Calu3 (cell line): Measurements from ENCODE around the gene PLD3. TPM values are rescaled to one million over a fixed set of nuclear protein-coding genes. Genes with fewer than 3 reads are reported as not detected.

Experiments
- BruUV-seq: library from RNA; stranded (reverse); fragments of 400-500 nt; replicated peaks from 2 replicates; lab custom pipeline; 2021; lab: Mats Ljungman, UMichigan
- CTCF ChIA-PET: fragments of 300-600 bp; sonication (Branson Sonifier 250); formaldehyde crosslinking; loops from one replicate; lab custom pipeline; 2022; ENCODE audit warnings: antibody characterized with exemption; lab: Charles Lee
- DNase-seq: peaks from one replicate; pipeline ENCODE4 v3.0.0; 2022
- H3K27ac Mint-ChIP-seq: one replicate; pipeline ENCODE4 v1.8.0; 2022; ENCODE audit warnings: mixed read lengths; ENCODE audit not compliant: unreplicated experiment
- H3K27me3 Mint-ChIP-seq: one replicate; pipeline ENCODE4 v1.8.0; 2022; ENCODE audit warnings: mixed read lengths; ENCODE audit not compliant: unreplicated experiment
- H3K36me3 Mint-ChIP-seq: one replicate; pipeline ENCODE4 v1.8.0; 2022; ENCODE audit warnings: mild to moderate bottlenecking, moderate library complexity, mixed read lengths; ENCODE audit not compliant: insufficient read depth, unreplicated experiment
- H3K4me1 Mint-ChIP-seq: one replicate; pipeline ENCODE4 v1.8.0; 2022; ENCODE audit warnings: mild to moderate bottlenecking, low read depth, mixed read lengths; ENCODE audit not compliant: unreplicated experiment
- H3K4me3 Mint-ChIP-seq: one replicate; pipeline ENCODE4 v1.8.0; 2022; ENCODE audit warnings: mild to moderate bottlenecking, low read depth, moderate library complexity, mixed read lengths; ENCODE audit not compliant: unreplicated experiment
- H3K9me3 Mint-ChIP-seq: one replicate; pipeline ENCODE4 v1.8.0; 2022; ENCODE audit warnings: low read depth, mixed read lengths; ENCODE audit not compliant: unreplicated experiment
- intact Hi-C: fragments of 100-400 bp; cut with micrococcal nuclease; formaldehyde crosslinking; loops from one replicate; pipeline ENCODE4 v1.10.0; 2022; ENCODE audit not compliant: unreplicated experiment
- total RNA-seq: library from RNA; stranded (reverse); gene quantifications from 2 replicates; pipeline ENCODE4 v1.2.3, GENCODE V29; 2022
- TF ChIP-seq, protein P1 (sequence below): fragments of 200-600 bp; IDR thresholded peaks from one replicate; pipeline ENCODE4 v1.8.0; 2022; ENCODE audit warnings: antibody characterized with exemption; ENCODE audit not compliant: unreplicated experiment

The PLD3 gene
- total RNA-seq, 1 experiment from 2014 or later = 184 TPM

GRCh38 chr19:40396886-40397567, 48.5 kb downstream of the PLD3 start:
- H3K4me3 Mint-ChIP-seq = no peak overlapping the region
- peaks cover 27% of the 10 kb centered on the region for H3K4me1 Mint-ChIP-seq
- no peak overlapping the region for H3K27ac Mint-ChIP-seq
- no peaks in the 10 kb centered on the region for H3K9me3 Mint-ChIP-seq
- no peak for DNase-seq
- intact Hi-C loops = no loop called here
- H3K36me3 Mint-ChIP-seq = peaks cover 16% of the 10 kb centered on the region
- BruUV-seq = no TSS peak
- TF ChIP-seq, protein P1, sequence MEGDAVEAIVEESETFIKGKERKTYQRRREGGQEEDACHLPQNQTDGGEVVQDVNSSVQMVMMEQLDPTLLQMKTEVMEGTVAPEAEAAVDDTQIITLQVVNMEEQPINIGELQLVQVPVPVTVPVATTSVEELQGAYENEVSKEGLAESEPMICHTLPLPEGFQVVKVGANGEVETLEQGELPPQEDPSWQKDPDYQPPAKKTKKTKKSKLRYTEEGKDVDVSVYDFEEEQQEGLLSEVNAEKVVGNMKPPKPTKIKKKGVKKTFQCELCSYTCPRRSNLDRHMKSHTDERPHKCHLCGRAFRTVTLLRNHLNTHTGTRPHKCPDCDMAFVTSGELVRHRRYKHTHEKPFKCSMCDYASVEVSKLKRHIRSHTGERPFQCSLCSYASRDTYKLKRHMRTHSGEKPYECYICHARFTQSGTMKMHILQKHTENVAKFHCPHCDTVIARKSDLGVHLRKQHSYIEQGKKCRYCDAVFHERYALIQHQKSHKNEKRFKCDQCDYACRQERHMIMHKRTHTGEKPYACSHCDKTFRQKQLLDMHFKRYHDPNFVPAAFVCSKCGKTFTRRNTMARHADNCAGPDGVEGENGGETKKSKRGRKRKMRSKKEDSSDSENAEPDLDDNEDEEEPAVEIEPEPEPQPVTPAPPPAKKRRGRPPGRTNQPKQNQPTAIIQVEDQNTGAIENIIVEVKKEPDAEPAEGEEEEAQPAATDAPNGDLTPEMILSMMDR = no peak
- peaks cover 15% of the 10 kb centered on the region for H3K27me3 Mint-ChIP-seq
- CTCF ChIA-PET = interaction anchor here (1.1 kb wide), 1 partner anchor 16 kb away, joined by 3 read pairs; no protein-coding TSS in a partner anchor

GRCh38 chr19:40397568-40397906, 49.0 kb downstream of the PLD3 start:
- no peak overlapping the region for H3K4me3 Mint-ChIP-seq

GRCh38 chr19:40398417-40399131, 50.1 kb downstream of the PLD3 start:
- BruUV-seq = no TSS peak
- Mint-ChIP-seq H3K27ac (no peak overlapping the region), H3K4me1 (peaks cover 19% of the 10 kb centered on the region), H3K9me3 (no peaks in the 10 kb centered on the region), H3K36me3 (peaks cover 3% of the 10 kb centered on the region), H3K27me3 (peaks cover 15% of the 10 kb centered on the region), H3K4me3 (no peak overlapping the region)
- CTCF ChIA-PET = no interaction called here
- DNase-seq = no peak
- TF ChIP-seq, protein P1 = no peak
- intact Hi-C loops = no loop called here

More at GRCh38 chr19:40397568-40397906, 49.0 kb downstream of the PLD3 start:
- Mint-ChIP-seq H3K27ac (no peak overlapping the region), H3K9me3 (no peaks in the 10 kb centered on the region), H3K4me1 (peaks cover 22% of the 10 kb centered on the region), H3K36me3 (peaks cover 12% of the 10 kb centered on the region), H3K27me3 (peaks cover 15% of the 10 kb centered on the region)
- no TSS peak for BruUV-seq
- TF ChIP-seq, protein P1 = no peak
- DNase-seq = no peak
- intact Hi-C loops = no loop called here
- CTCF ChIA-PET = no interaction called here

DNA sequence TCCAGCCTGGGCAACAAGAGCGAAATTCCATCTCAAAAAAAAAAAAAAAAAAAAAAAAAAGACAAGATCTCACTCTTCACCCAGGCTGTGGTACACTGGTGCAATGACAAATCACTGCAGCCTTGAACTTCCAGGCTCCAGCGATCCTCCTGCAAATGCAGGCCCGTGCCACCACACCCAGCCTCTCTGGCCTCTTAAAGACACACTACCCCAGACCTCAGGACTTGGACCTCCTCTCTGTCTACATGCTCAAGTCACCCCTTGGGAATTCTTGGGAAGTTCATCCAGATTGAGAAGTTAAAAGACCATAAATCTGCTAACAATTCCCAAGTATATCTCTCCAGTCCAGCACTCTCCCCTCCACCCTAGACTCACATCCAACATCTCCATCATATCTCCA, 52.1 kb downstream of the PLD3 start:
- Mint-ChIP-seq H3K27ac (no peak overlapping the region), H3K4me1 (peaks cover 16% of the 10 kb centered on the region), H3K4me3 (no peak overlapping the region), H3K36me3 (no peaks in the 10 kb centered on the region), H3K9me3 (no peaks in the 10 kb centered on the region), H3K27me3 (peaks cover 15% of the 10 kb centered on the region)
- no TSS peak for BruUV-seq
- no peak for DNase-seq
- intact Hi-C loops = no loop called here
- TF ChIP-seq, protein P1 = no peak
- CTCF ChIA-PET = interaction anchor here (0.6 kb wide), 1 partner anchor 49 kb away, joined by 8 read pairs; no protein-coding TSS in a partner anchor
